HepG2 (cell line): ENCODE data around the gene MED23. TPM values are rescaled to one million over a fixed set of nuclear protein-coding genes. Genes with fewer than 3 reads are reported as not detected.

Experiments used
- ATAC-seq: fragments of 200-7000 bp; cut with Tn5 transposase; 3 replicates; pipeline ENCODE4 v1.9.1; 2020; ENCODE audit warnings: mild to moderate bottlenecking, moderate library complexity
- BruUV-seq: library from RNA; stranded (reverse); fragments of 400-500 nt; replicated peaks from 2 replicates; lab custom pipeline; 2021; lab: Mats Ljungman, UMichigan
- CTCF ChIA-PET: fragments of 300-600 bp; formaldehyde crosslinking; extraction: SDS; loops from one replicate; lab custom pipeline; 2021; ENCODE audit warnings: low total read pairs, inconsistent platforms, low intra/inter-chr PET ratio; lab: Yijun Ruan, JAX
- POLR2A ChIA-PET: fragments of 350-600 bp; sonication (Branson Sonifier 250); formaldehyde crosslinking; loops from one replicate; lab custom pipeline; 2020; ENCODE audit warnings: antibody characterized with exemption, inconsistent platforms; lab: Yijun Ruan, JAX
- DNase-seq: peaks from one replicate; pipeline ENCODE4 v3.0.0-alpha.2; 2015; ENCODE audit warnings: low spot score
- FAIRE-seq: peaks from 3 replicates; lab custom pipeline; 2011; peaks lifted over from hg19 to GRCh38; lab: Jason Lieb, UNC
- H2AFZ ChIP-seq: one replicate; pipeline ENCODE4 v1.6.1; 2011; ENCODE audit warnings: low read length, inconsistent platforms
- H3K27ac ChIP-seq: fragments of 300-600 bp; 3 replicates; pipeline ENCODE4 v1.8.0; 2011; ENCODE audit warnings: mixed run types, mild to moderate bottlenecking, mixed read lengths, low read length, inconsistent platforms; ENCODE audit not compliant: insufficient read depth; ENCODE audit errors: extremely low read length
- H3K27me3 ChIP-seq, 2 experiments: fragments of 200-600 bp in 1 of 2; 2 replicates in 1 of 2; 3 replicates in 1 of 2; pipeline versions ENCODE4 v1.6.0 to v1.8.0; 2011; ENCODE audit warnings: low read length in 2 of 2, mild to moderate bottlenecking in 2 of 2, moderate library complexity in 2 of 2, inconsistent platforms in 1 of 2; ENCODE audit not compliant: insufficient read depth in 2 of 2, control insufficient read depth in 1 of 2
- H3K36me3 ChIP-seq, 2 experiments: fragments of 200-600 bp in 1 of 2; replicated peaks in 1 of 2; 2 replicates in 1 of 2; 3 replicates in 1 of 2; pipeline versions ENCODE4 v1.5.1 to v1.8.0; 2011; ENCODE audit warnings: low read length in 2 of 2, inconsistent platforms in 1 of 2; ENCODE audit not compliant: insufficient read depth in 2 of 2, control insufficient read depth in 1 of 2
- H3K4me1 ChIP-seq: 2 replicates; pipeline ENCODE4 v1.5.1; 2012; ENCODE audit warnings: low read length, inconsistent platforms; ENCODE audit not compliant: insufficient read depth
- H3K4me2 ChIP-seq: 2 replicates; pipeline ENCODE4 v1.6.0; 2011; ENCODE audit warnings: low read depth, low read length, inconsistent platforms
- H3K4me3 ChIP-seq, 3 experiments: fragments of 200-600 bp in 1 of 3; sonication (generic), shearing (Covaris generic) in 1 of 3; replicated peaks in 1 of 3; 2 replicates each; pipeline ENCODE4 v1.5.1; 2011 to 2016; ENCODE audit warnings: low read length in 3 of 3, inconsistent platforms in 2 of 3, low read depth in 2 of 3, mild to moderate bottlenecking in 2 of 3, control low read depth in 1 of 3, mixed read lengths in 1 of 3; ENCODE audit not compliant: insufficient read depth in 1 of 3
- H3K79me2 ChIP-seq: one replicate; pipeline ENCODE4 v1.6.1; 2011; ENCODE audit warnings: low read length, inconsistent platforms; ENCODE audit not compliant: insufficient read depth
- H3K9ac ChIP-seq: 2 replicates; pipeline ENCODE4 v1.6.0; 2011; ENCODE audit warnings: mild to moderate bottlenecking, low read depth, low read length, inconsistent platforms; ENCODE audit not compliant: insufficient read depth
- H3K9me3 ChIP-seq: 2 replicates; pipeline ENCODE4 v1.5.1; 2012; ENCODE audit warnings: mild to moderate bottlenecking, low read length
- H4K20me1 ChIP-seq: 2 replicates; pipeline ENCODE4 v1.6.0; 2011; ENCODE audit warnings: inconsistent platforms, mild to moderate bottlenecking, low read length, moderate library complexity; ENCODE audit not compliant: insufficient read depth
- CEBPB ChIP-seq: IDR thresholded peaks from 2 replicates; pipeline ENCODE4 v1.6.1; 2011; ENCODE audit warnings: low read depth, low read length, improper control_type of control experiment, borderline replicate concordance
- CREB1 ChIP-seq, 2 experiments: fragments of 450-650 bp in 1 of 2; IDR thresholded peaks; 2 replicates each; pipeline ENCODE4 v1.6.1; 2016 to 2017; ENCODE audit warnings: control low read depth in 1 of 2, mild to moderate bottlenecking in 1 of 2, missing compliant biosample characterization in 1 of 2, missing genetic modification characterization in 1 of 2
- CREM ChIP-seq, 2 experiments: sonication (generic) in 1 of 2; formaldehyde crosslinking in 1 of 2; IDR thresholded peaks; 2 replicates each; pipeline versions ENCODE4 v1.4.0 to v1.6.1; 2016 to 2020; ENCODE audit warnings: antibody characterized with exemption in 1 of 2, mild to moderate bottlenecking in 1 of 2, missing genetic modification reagents in 1 of 2
- EP300 ChIP-seq, 3 experiments: sonication (generic) in 1 of 3; formaldehyde crosslinking in 1 of 3; IDR thresholded peaks; 2 replicates each; pipeline versions ENCODE4 v1.5.1 to v1.6.1; 2011 to 2020; ENCODE audit warnings: low read depth in 2 of 3, low read length in 2 of 3, borderline replicate concordance in 1 of 3, improper control_type of control experiment in 1 of 3, mild to moderate bottlenecking in 1 of 3, missing genetic modification reagents in 1 of 3, moderate library complexity in 1 of 3
- FOXJ3 ChIP-seq: sonication (generic); formaldehyde crosslinking; IDR thresholded peaks from 2 replicates; pipeline ENCODE4 v1.4.0; 2020; ENCODE audit warnings: missing genetic modification reagents, mild to moderate bottlenecking, borderline replicate concordance
- GATAD2A ChIP-seq: IDR thresholded peaks from 2 replicates; pipeline ENCODE4 v1.6.1; 2016
- HNRNPLL ChIP-seq: fragments of 200-400 bp; formaldehyde crosslinking; IDR thresholded peaks from 2 replicates; pipeline ENCODE4 v1.6.1; 2017; ENCODE audit warnings: mild to moderate bottlenecking, low read depth, low read length; ENCODE audit not compliant: poor library complexity, severe bottlenecking
- MED1 ChIP-seq: sonication (generic); formaldehyde crosslinking; IDR thresholded peaks from 2 replicates; pipeline ENCODE4 v1.4.0; 2020; ENCODE audit warnings: missing genetic modification reagents
- MIXL1 ChIP-seq: IDR thresholded peaks from 2 replicates; pipeline ENCODE4 v1.6.1; 2016
- MTA1 ChIP-seq: sonication (generic); formaldehyde crosslinking; IDR thresholded peaks from 2 replicates; pipeline ENCODE4 v1.4.0; 2020; ENCODE audit warnings: missing genetic modification reagents, mild to moderate bottlenecking, borderline replicate concordance
- NFYC ChIP-seq: IDR thresholded peaks from 2 replicates; pipeline ENCODE4 v1.6.1; 2016; ENCODE audit warnings: missing genetic modification reagents, missing compliant biosample characterization
- RARG ChIP-seq: sonication (generic); formaldehyde crosslinking; IDR thresholded peaks from 2 replicates; pipeline ENCODE4 v1.4.0; 2020; ENCODE audit warnings: low read depth, mild to moderate bottlenecking, missing genetic modification reagents
- TCF7 ChIP-seq: sonication (generic); IDR thresholded peaks from 2 replicates; pipeline ENCODE4 v1.6.1; 2016; ENCODE audit warnings: antibody characterized with exemption, low read depth
- ZNF124 ChIP-seq: sonication (generic); formaldehyde crosslinking; IDR thresholded peaks from 2 replicates; pipeline ENCODE4 v1.4.0; 2020; ENCODE audit warnings: missing genetic modification reagents
- WGBS: methylation state at CpG from one replicate; pipeline ENCODE4 v1.1.6; 2017; ENCODE audit warnings: low lambda C conversion rate; 5-methylcytosine and 5-hydroxymethylcytosine counted together
- in situ Hi-C: cut with HindIII; loops from 2 replicates; pipeline ENCODE4 v1.10.0; 2017; ENCODE audit warnings: low pct_unique_long_range_greater_than_20kb; ENCODE audit not compliant: extremely low pct_ligation_motif_present
- intact Hi-C: fragments of 100-400 bp; cut with micrococcal nuclease; formaldehyde crosslinking; loops from one replicate; pipeline ENCODE4 v1.10.0; 2022; ENCODE audit not compliant: unreplicated experiment
- polyA plus RNA-seq, 8 experiments: library from polyadenylated mRNA; depleted of rRNA in 3 of 8; stranded (reverse) in 7 of 8; unstranded in 1 of 8; fragments of >200 nt; fragmentation: Illumina TruSeq in 4 of 8; extraction: Trizol in 4 of 8; gene quantifications; 2 replicates each; pipeline versions ENCODE4 v1.2.1 to v1.2.3, GENCODE V29; 2011 to 2016; ENCODE audit warnings: low read depth in 4 of 8, missing spikeins in 1 of 8, mixed read lengths in 1 of 8; ENCODE audit not compliant: insufficient read depth in 1 of 8
- total RNA-seq, 5 experiments: library from RNA; depleted of rRNA; stranded (reverse); fragments of >200 nt; fragmentation: Illumina TruSeq; extraction: Trizol; gene quantifications; 2 replicates each; pipeline ENCODE4 v1.2.3, GENCODE V29; 2016; ENCODE audit warnings: low read depth in 1 of 5
- TF ChIP-seq, protein P1 (sequence below), 2 experiments: sonication (generic) in 1 of 2; formaldehyde crosslinking in 1 of 2; IDR thresholded peaks; 2 replicates each; pipeline versions ENCODE4 v1.4.0 to v1.6.1; 2016 to 2020; ENCODE audit warnings: borderline replicate concordance in 1 of 2, low read depth in 1 of 2, mild to moderate bottlenecking in 1 of 2, missing genetic modification reagents in 1 of 2
- TF ChIP-seq, protein P2 (sequence below): sonication (generic); formaldehyde crosslinking; conservative IDR thresholded peaks from 2 replicates; pipeline ENCODE4 v1.5.0; 2020; ENCODE audit warnings: missing genetic modification reagents

The MED23 gene
- total and polyA plus RNA-seq, 2 of the 13 experiments (the other 11 are each of a cell fraction or from before 2014, with no cell fraction given), result 34.9 to 50.5 TPM

DNA sequence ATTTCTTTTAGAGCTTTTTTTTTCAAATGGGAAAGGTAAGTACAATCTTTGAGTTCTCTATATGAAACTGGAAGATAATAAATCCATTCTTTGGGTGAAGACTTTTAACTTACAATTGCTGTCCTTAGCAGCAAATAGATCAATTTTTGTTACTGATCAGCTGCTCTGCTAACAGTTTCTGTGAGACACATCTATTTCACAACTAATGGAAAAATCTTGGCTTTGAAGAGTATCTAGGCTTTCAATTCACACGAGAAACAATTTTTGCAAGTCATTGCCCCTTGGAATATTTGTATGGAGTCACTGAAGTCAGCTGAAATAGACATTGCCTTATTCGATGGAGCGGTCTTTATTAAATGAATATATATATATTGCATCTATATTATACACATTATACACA, 75.5 kb downstream of the MED23 start:
- peak; percentile 31 for DNase-seq
- in situ Hi-C loops, result no loop called here
- peak overlapping the region; percentile 71 for H3K27ac ChIP-seq
- TF ChIP-seq ZNF124 (CRISPR knock-in tag) (no peak), CREM (IDR thresholded peaks at IDR 0.05) (peak; percentile 40; the same call in 1 of the 2 replicates), CREM (CRISPR knock-in tag; IDR thresholded peaks at IDR 0.05) (no peak), MED1 (CRISPR knock-in tag) (peak; percentile 48; the same call in 1 of the 2 replicates), RARG (CRISPR knock-in tag) (no peak), MIXL1 (peak; percentile 53; the same call in 1 of the 2 replicates), CREB1 (IDR thresholded peaks at IDR 0.05) (no peak), CREB1 (CRISPR knock-in tag; IDR thresholded peaks at IDR 0.05) (0 out of 2 replicates have a peak, but pooled peaks have one; percentile 50), CEBPB (peak; percentile 71; the same call in 1 of the 2 replicates), FOXJ3 (CRISPR knock-in tag) (peak; percentile 83; the same call in 1 of the 2 replicates), HNRNPLL (no peak), MTA1 (no peak), NFYC (CRISPR knock-in tag) (no peak), GATAD2A (CRISPR knock-in tag) (peak; percentile 87), TCF7 (peak; percentile 53; the same call in 1 of the 2 replicates), EP300 (IDR thresholded peaks at IDR 0.05; ENCODE audit: low read depth in 2 of 2, low read length in 2 of 2) (peak in 1 of 2 experiments; percentile 91; a peak in 2 of 4 replicates), EP300 (CRISPR knock-in tag; IDR thresholded peaks at IDR 0.05; ENCODE audit: borderline replicate concordance) (no peak)
- TF ChIP-seq, protein P1, sequence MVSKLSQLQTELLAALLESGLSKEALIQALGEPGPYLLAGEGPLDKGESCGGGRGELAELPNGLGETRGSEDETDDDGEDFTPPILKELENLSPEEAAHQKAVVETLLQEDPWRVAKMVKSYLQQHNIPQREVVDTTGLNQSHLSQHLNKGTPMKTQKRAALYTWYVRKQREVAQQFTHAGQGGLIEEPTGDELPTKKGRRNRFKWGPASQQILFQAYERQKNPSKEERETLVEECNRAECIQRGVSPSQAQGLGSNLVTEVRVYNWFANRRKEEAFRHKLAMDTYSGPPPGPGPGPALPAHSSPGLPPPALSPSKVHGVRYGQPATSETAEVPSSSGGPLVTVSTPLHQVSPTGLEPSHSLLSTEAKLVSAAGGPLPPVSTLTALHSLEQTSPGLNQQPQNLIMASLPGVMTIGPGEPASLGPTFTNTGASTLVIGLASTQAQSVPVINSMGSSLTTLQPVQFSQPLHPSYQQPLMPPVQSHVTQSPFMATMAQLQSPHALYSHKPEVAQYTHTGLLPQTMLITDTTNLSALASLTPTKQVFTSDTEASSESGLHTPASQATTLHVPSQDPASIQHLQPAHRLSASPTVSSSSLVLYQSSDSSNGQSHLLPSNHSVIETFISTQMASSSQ (IDR thresholded peaks at IDR 0.05; ENCODE audit: low read depth), result peak; percentile 84; the same call in 1 of the 2 replicates
- TF ChIP-seq, protein P1 (CRISPR knock-in tag; IDR thresholded peaks at IDR 0.05; ENCODE audit: borderline replicate concordance), result no peak
- TF ChIP-seq, protein P2, sequence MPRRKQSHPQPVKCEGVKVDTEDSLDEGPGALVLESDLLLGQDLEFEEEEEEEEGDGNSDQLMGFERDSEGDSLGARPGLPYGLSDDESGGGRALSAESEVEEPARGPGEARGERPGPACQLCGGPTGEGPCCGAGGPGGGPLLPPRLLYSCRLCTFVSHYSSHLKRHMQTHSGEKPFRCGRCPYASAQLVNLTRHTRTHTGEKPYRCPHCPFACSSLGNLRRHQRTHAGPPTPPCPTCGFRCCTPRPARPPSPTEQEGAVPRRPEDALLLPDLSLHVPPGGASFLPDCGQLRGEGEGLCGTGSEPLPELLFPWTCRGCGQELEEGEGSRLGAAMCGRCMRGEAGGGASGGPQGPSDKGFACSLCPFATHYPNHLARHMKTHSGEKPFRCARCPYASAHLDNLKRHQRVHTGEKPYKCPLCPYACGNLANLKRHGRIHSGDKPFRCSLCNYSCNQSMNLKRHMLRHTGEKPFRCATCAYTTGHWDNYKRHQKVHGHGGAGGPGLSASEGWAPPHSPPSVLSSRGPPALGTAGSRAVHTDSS (CRISPR knock-in tag), result no peak

More for the DNA sequence above, 75.5 kb downstream of the MED23 start:
- intact Hi-C loops, result no loop called here
- Histone ChIP-seq H3K4me2 (peak overlapping the region; percentile 13; the same call in 1 of the 2 replicates), H3K9me3 (no peaks in the 10 kb centered on the region), H3K4me1 (peaks cover 29% of the 10 kb centered on the region), H2AFZ (no peak overlapping the region), H3K9ac (no peak overlapping the region), H3K27me3 (no peaks in the 10 kb centered on the region), H3K79me2 (no peaks in the 10 kb centered on the region), H4K20me1 (no peaks in the 10 kb centered on the region), H3K4me3 (no peak overlapping the region), H3K36me3 (no peaks in the 10 kb centered on the region)
- ChIA-PET CTCF (no interaction called here), POLR2A (interaction anchor here (0.7 to 1.5 kb wide), 2 partner anchors 10 to 75 kb away, joined by 3 to 5 read pairs; partner anchors contain the start of gene MED23)
- ATAC-seq (peak; percentile 86), FAIRE-seq (no peak)
- 44% methylated on average over 3 of the region's 3 CpGs for WGBS
- BruUV-seq, result no TSS peak
